Retinal pigment epithelial cell (primary cell): ENCODE data around the gene SLC23A1.

Experiments used
- DNase-seq: peaks from one replicate; pipeline ENCODE4 v3.0.0-alpha.2; 2010; ENCODE audit warnings: low read depth
- H3K4me3 ChIP-seq: 2 replicates; pipeline ENCODE4 v1.5.1; 2011; ENCODE audit warnings: mild to moderate bottlenecking, low read length, control low read depth, moderate library complexity
- CTCF ChIP-seq: conservative IDR thresholded peaks from 2 replicates; pipeline ENCODE4 v1.5.1; 2011; ENCODE audit warnings: low read depth, low read length, control low read depth, inconsistent platforms

Gene SLC23A1

GRCh38 chr5:139399501-139400121 lies 16.5 kb upstream of the SLC23A1 start:
- no peak overlapping the region for H3K4me3 ChIP-seq
- DNase-seq = no peak
- no peak for TF ChIP-seq CTCF

- H3K4me3 ChIP-seq = no peak overlapping the region
- TF ChIP-seq CTCF = no peak
- DNase-seq = no peak
These were observed 14.8 kb upstream of the SLC23A1 start for GRCh38 chr5:139397921-139398320.

- no peak for DNase-seq
- TF ChIP-seq CTCF = no peak
- H3K4me3 ChIP-seq = no peak overlapping the region
These were observed 13.6 kb upstream of the SLC23A1 start for GRCh38 chr5:139396691-139397090.

GRCh38 chr5:139395844-139396640 lies 12.9 kb upstream of the SLC23A1 start:
- DNase-seq = no peak
- TF ChIP-seq CTCF = peak; percentile 12
- no peak overlapping the region for H3K4me3 ChIP-seq

GRCh38 chr5:139394654-139395566 lies 11.8 kb upstream of the SLC23A1 start, which contains the start of gene PROB1:
TSS of gene PROB1 (minus strand) at chr5:139395104. CDS start at chr5:139395081, 23 bp downstream.
- peak within 1 kb of the TSS; percentile 6 for H3K4me3 ChIP-seq
- no peak for DNase-seq
- TF ChIP-seq CTCF = no peak

GRCh38 chr5:139394123-139394653 lies 11.1 kb upstream of the SLC23A1 start:
- TF ChIP-seq CTCF = peak; percentile 51
- peak overlapping the region; percentile 6 for H3K4me3 ChIP-seq
- DNase-seq = no peak
